Measurements from ENCODE around the gene SLC24A4.

Gene SLC24A4

DNA sequence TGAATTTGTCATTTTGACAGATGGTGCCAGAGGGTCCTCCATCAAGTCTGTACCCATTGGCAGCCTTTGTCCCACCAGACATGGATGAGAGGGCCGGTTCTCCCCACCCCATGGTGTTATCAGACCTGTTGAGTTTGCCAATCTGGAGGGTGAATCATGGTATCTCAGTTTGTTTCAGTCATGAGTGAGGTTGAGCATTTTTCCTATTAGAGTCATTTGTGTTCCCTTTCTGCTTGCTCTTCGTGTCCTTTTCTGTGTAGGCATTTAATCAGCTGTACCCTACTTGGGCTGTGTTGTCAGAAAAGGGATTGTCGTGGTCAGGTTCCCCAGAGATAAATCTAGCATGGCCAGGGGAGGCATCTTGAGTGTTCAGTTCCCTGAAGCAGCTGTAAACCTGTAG lies 30.5 kb downstream of the SLC24A4 start:
- no peaks in the 10 kb centered on the region for H3K36me3 ChIP-seq (ENCODE audit: control insufficient read depth, insufficient read depth, low read length)
- TF ChIP-seq, protein P1, sequence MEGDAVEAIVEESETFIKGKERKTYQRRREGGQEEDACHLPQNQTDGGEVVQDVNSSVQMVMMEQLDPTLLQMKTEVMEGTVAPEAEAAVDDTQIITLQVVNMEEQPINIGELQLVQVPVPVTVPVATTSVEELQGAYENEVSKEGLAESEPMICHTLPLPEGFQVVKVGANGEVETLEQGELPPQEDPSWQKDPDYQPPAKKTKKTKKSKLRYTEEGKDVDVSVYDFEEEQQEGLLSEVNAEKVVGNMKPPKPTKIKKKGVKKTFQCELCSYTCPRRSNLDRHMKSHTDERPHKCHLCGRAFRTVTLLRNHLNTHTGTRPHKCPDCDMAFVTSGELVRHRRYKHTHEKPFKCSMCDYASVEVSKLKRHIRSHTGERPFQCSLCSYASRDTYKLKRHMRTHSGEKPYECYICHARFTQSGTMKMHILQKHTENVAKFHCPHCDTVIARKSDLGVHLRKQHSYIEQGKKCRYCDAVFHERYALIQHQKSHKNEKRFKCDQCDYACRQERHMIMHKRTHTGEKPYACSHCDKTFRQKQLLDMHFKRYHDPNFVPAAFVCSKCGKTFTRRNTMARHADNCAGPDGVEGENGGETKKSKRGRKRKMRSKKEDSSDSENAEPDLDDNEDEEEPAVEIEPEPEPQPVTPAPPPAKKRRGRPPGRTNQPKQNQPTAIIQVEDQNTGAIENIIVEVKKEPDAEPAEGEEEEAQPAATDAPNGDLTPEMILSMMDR (IDR thresholded peaks at IDR 0.05; ENCODE audit: insufficient read depth, low read length, poor library complexity, severe bottlenecking), result no peak
- H3K4me3 ChIP-seq (replicated peaks; ENCODE audit: low read depth, low read length), result no peak overlapping the region
- DNase-seq (ENCODE audit: extremely low read depth, insufficient read length), result no peak
- H3K27me3 ChIP-seq (replicated peaks; ENCODE audit: control insufficient read depth, insufficient read depth, low read length), result 0 out of 2 replicates have a peak, but pooled peaks cover 2% of the 10 kb centered on the region

DNA sequence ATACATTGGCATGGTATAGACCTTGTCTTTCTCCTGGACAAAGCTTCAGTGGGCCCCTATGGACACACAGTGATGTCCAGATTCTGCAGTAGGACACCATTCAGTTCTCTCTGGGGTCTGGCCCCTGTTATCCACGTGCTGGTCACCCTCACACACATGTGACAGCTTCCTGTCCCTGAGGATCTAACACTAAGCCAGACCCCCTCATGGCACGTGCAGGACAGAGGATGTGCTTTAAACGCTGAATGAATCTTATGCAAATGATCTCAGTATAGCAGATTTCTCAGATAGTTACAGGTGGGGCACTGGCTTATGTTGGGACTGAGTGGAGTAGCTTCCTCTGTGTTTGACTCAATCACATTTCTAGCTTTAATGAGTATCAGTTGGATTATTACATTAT lies 33.7 kb downstream of the SLC24A4 start:
- no peaks in the 10 kb centered on the region for H3K36me3 ChIP-seq (ENCODE audit: control insufficient read depth, insufficient read depth, low read length)
- TF ChIP-seq, protein P1 (IDR thresholded peaks at IDR 0.05; ENCODE audit: insufficient read depth, low read length, poor library complexity, severe bottlenecking), result no peak
- no peak overlapping the region for H3K4me3 ChIP-seq (replicated peaks; ENCODE audit: low read depth, low read length)
- DNase-seq (ENCODE audit: extremely low read depth, insufficient read length), result no peak
- H3K27me3 ChIP-seq (replicated peaks; ENCODE audit: control insufficient read depth, insufficient read depth, low read length), result peaks cover 2% of the 10 kb centered on the region; the same call in 1 of the 2 replicates

DNA sequence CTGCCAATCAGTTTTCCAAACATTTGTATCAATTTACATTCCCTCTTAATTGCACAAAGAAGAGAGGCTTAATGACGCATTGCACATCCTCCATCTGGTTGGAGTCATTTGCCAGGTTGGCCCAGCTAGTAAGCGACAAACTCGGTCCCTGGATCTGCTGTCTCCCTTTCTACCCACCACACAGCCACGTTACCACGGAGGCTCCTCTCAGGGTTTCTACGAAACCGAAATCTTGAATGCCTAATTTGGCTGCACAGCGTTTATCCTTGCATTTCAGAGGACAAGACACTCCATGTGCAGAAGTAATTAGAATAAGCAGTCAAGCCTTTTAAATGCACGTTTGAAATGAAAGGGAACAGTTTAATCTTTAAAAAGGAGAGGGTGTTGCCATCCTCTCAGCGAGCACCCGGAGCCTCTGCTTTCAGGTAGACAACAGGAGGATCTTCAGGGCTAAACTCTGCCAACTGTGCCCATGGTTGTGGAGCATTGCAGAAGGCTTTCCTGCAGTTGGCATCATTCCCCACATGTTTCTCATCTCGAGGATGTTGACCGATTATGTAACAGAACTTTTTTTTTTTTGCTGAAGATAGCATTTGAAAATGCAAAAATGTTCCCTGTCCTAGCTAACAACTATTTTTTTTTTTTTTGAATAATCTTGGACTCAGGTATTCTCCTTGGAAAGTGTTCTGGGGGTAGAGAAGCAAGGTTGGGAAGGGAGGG lies 37.8 kb downstream of the SLC24A4 start:
- no peak overlapping the region for H3K4me3 ChIP-seq (replicated peaks; ENCODE audit: low read depth, low read length)

DNA sequence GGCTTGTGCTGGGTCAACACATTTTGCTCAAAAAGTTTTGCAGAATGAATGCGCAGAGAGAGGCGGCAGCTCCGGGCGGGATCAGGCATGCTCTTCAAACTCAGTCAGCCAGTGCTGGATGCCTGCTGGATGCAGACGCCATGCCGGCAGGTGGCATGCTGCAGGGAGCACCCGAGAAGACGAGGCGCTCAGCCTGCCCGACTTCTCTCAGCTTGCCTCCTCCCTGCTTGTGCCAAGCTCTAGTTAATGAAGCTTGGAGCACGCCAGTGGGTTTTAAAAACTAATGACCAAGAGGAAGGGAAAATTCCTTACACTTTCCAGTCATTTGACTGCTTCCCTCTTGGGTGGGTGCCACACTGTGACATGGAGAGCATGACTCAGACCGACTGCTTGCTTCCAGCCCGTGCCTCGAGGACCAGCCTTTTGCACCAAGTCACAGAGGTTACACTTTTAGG lies 39.8 kb downstream of the SLC24A4 start:
- Histone ChIP-seq H3K27me3 (replicated peaks; ENCODE audit: control insufficient read depth, insufficient read depth, low read length) (peaks cover 3% of the 10 kb centered on the region), H3K36me3 (ENCODE audit: control insufficient read depth, insufficient read depth, low read length) (no peaks in the 10 kb centered on the region), H3K4me3 (replicated peaks; ENCODE audit: low read depth, low read length) (no peak overlapping the region)
- no peak for DNase-seq (ENCODE audit: extremely low read depth, insufficient read length)
- TF ChIP-seq, protein P1 (IDR thresholded peaks at IDR 0.05; ENCODE audit: insufficient read depth, low read length, poor library complexity, severe bottlenecking), result no peak

More for the DNA sequence above, 37.8 kb downstream of the SLC24A4 start:
- DNase-seq (ENCODE audit: extremely low read depth, insufficient read length), result no peak
- TF ChIP-seq, protein P1 (IDR thresholded peaks at IDR 0.05; ENCODE audit: insufficient read depth, low read length, poor library complexity, severe bottlenecking), result no peak
- no peaks in the 10 kb centered on the region for H3K36me3 ChIP-seq (ENCODE audit: control insufficient read depth, insufficient read depth, low read length)
- H3K27me3 ChIP-seq (replicated peaks; ENCODE audit: control insufficient read depth, insufficient read depth, low read length), result no peaks in the 10 kb centered on the region; the same call in none of the 2 replicates

DNA sequence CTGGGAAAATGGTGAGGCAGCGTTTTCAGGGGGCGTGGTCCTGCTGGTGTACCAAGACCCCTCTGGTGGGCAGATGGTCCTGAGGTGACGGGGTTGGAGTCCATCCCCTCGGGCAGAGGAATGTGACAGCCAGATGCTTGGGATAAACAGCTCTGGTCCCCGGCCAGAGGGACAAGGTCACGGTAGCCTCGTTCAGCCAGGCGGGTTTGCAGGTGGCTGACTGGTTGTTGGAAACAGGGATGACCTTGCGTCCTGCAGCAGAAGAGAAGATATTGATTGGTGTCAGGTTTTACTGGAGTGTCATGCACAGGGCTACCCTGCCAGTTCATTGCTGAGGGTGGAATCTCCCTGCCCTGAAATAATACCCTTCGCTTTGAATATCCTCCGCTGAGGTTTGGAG lies 43.3 kb downstream of the SLC24A4 start:
- H3K27me3 ChIP-seq (replicated peaks; ENCODE audit: control insufficient read depth, insufficient read depth, low read length), result peaks cover 3% of the 10 kb centered on the region
- TF ChIP-seq, protein P1 (IDR thresholded peaks at IDR 0.05; ENCODE audit: insufficient read depth, low read length, poor library complexity, severe bottlenecking), result no peak
- no peak overlapping the region for H3K4me3 ChIP-seq (replicated peaks; ENCODE audit: low read depth, low read length)
- no peak for DNase-seq (ENCODE audit: extremely low read depth, insufficient read length)
- no peaks in the 10 kb centered on the region for H3K36me3 ChIP-seq (ENCODE audit: control insufficient read depth, insufficient read depth, low read length)
